ENCODE data around the gene LRRC8B.

LRRC8B gene

GRCh38 chr1:89637496-89637895, 112.9 kb downstream of the LRRC8B start:
- DNase-seq = no peak

- no peak for DNase-seq
Measured at GRCh38 chr1:89640440-89640839, 115.8 kb downstream of the LRRC8B start.

GRCh38 chr1:89641781-89642180, 117.2 kb downstream of the LRRC8B start:
- no peak for DNase-seq

- DNase-seq = no peak
Measured at GRCh38 chr1:89643577-89643976, 118.9 kb downstream of the LRRC8B start.

GRCh38 chr1:89644119-89644814, 119.6 kb downstream of the LRRC8B start:
- no peak for DNase-seq

- DNase-seq = no peak
Measured at GRCh38 chr1:89646259-89646658, 121.6 kb downstream of the LRRC8B start.

Data from femur (tissue), 1 donor.